Skeletal muscle satellite cell (primary cell): ENCODE measurements around the gene ALDH16A1.
A peak's percentile ranks its signal among the peaks of the same experiment; 100 is the strongest.

ENCODE experiments used
- H3K27me3 ChIP-seq: 2 replicates; pipeline ENCODE4 v1.7.0; 2013; ENCODE audit warnings: low read length; ENCODE audit not compliant: control insufficient read depth, insufficient read depth
- H3K36me3 ChIP-seq: 2 replicates; pipeline ENCODE4 v1.7.0; 2013; ENCODE audit warnings: mild to moderate bottlenecking, control low read depth, low read length; ENCODE audit not compliant: insufficient read depth
- H3K4me1 ChIP-seq: 2 replicates; pipeline ENCODE4 v1.7.0; 2013; ENCODE audit warnings: low read length; ENCODE audit not compliant: control insufficient read depth, insufficient read depth
- H3K4me2 ChIP-seq: 2 replicates; pipeline ENCODE4 v1.7.0; 2013; ENCODE audit warnings: mild to moderate bottlenecking, low read length
- H3K4me3 ChIP-seq: 2 replicates; pipeline ENCODE4 v1.7.0; 2013; ENCODE audit warnings: low read length
- H3K9ac ChIP-seq: 2 replicates; pipeline ENCODE4 v1.7.0; 2013; ENCODE audit warnings: mild to moderate bottlenecking, low read depth, low read length, moderate library complexity
- H3K9me3 ChIP-seq: replicated peaks from 2 replicates; pipeline ENCODE4 v1.7.0; 2013; ENCODE audit warnings: mild to moderate bottlenecking, control low read depth, low read length

Gene ALDH16A1

GRCh38 chr19:49487277-49488045 is 34.4 kb downstream of the ALDH16A1 start, which contains the start of gene RPL13A:
RPL13A (plus strand) TSS chr19:49487608; CDS start chr19:49487630, 22 bp downstream.
- Histone ChIP-seq H3K27me3 (no peaks in the 10 kb centered on the region), H3K9me3 (no peaks in the 10 kb centered on the region), H3K4me2 (peak within 1 kb of the TSS; percentile 93), H3K4me3 (peak within 1 kb of the TSS; percentile 99), H3K9ac (peak within 1 kb of the TSS; percentile 100), H3K4me1 (peaks cover 13% of the 10 kb centered on the region), H3K36me3 (peaks cover 46% of the 10 kb centered on the region)

- Histone ChIP-seq H3K4me1 (peaks cover 13% of the 10 kb centered on the region), H3K9ac (peak overlapping the region; percentile 100), H3K27me3 (no peaks in the 10 kb centered on the region), H3K9me3 (no peaks in the 10 kb centered on the region), H3K4me2 (peak overlapping the region; percentile 93), H3K4me3 (peak overlapping the region; percentile 99), H3K36me3 (peaks cover 54% of the 10 kb centered on the region)
Measured at GRCh38 chr19:49488046-49488862, 35.2 kb downstream of the ALDH16A1 start.

GRCh38 chr19:49488863-49489537 is 36.0 kb downstream of the ALDH16A1 start:
- Histone ChIP-seq H3K4me1 (peaks cover 13% of the 10 kb centered on the region), H3K9ac (peak overlapping the region; percentile 100), H3K4me2 (peak overlapping the region; percentile 93), H3K4me3 (peak overlapping the region; percentile 99), H3K9me3 (no peaks in the 10 kb centered on the region), H3K27me3 (no peaks in the 10 kb centered on the region), H3K36me3 (peaks cover 54% of the 10 kb centered on the region)

GRCh38 chr19:49489601-49490167 is 36.7 kb downstream of the ALDH16A1 start:
- no peaks in the 10 kb centered on the region for H3K9me3 ChIP-seq
- H3K4me1 ChIP-seq: peaks cover 13% of the 10 kb centered on the region
- peak overlapping the region; percentile 93 for H3K4me2 ChIP-seq
- H3K27me3 ChIP-seq: no peaks in the 10 kb centered on the region
- peak overlapping the region; percentile 99 for H3K4me3 ChIP-seq
- peaks cover 54% of the 10 kb centered on the region for H3K36me3 ChIP-seq
- peak overlapping the region; percentile 100 for H3K9ac ChIP-seq

GRCh38 chr19:49490287-49491029 is 37.4 kb downstream of the ALDH16A1 start:
- no peaks in the 10 kb centered on the region for H3K27me3 ChIP-seq
- H3K4me1 ChIP-seq: peaks cover 14% of the 10 kb centered on the region
- H3K36me3 ChIP-seq: peaks cover 54% of the 10 kb centered on the region
- H3K4me2 ChIP-seq: peak overlapping the region; percentile 93
- peak overlapping the region; percentile 100 for H3K9ac ChIP-seq
- H3K4me3 ChIP-seq: peak overlapping the region; percentile 99
- no peaks in the 10 kb centered on the region for H3K9me3 ChIP-seq

GRCh38 chr19:49491030-49491803 is 38.2 kb downstream of the ALDH16A1 start:
- Histone ChIP-seq H3K36me3 (peaks cover 54% of the 10 kb centered on the region), H3K4me3 (no peak overlapping the region), H3K27me3 (no peaks in the 10 kb centered on the region), H3K9me3 (no peaks in the 10 kb centered on the region), H3K9ac (peak overlapping the region; percentile 100), H3K4me1 (peaks cover 17% of the 10 kb centered on the region), H3K4me2 (peak overlapping the region; percentile 93)

GRCh38 chr19:49491804-49492572 is 39.0 kb downstream of the ALDH16A1 start:
- no peak overlapping the region for H3K4me3 ChIP-seq
- no peak overlapping the region for H3K9ac ChIP-seq
- no peak overlapping the region for H3K4me2 ChIP-seq
- H3K36me3 ChIP-seq: peaks cover 54% of the 10 kb centered on the region
- H3K4me1 ChIP-seq: peaks cover 17% of the 10 kb centered on the region
- H3K27me3 ChIP-seq: no peaks in the 10 kb centered on the region
- H3K9me3 ChIP-seq: no peaks in the 10 kb centered on the region

GRCh38 chr19:49492573-49493405 is 39.8 kb downstream of the ALDH16A1 start:
- Histone ChIP-seq H3K27me3 (no peaks in the 10 kb centered on the region), H3K4me2 (no peak overlapping the region), H3K36me3 (peaks cover 62% of the 10 kb centered on the region), H3K9ac (no peak overlapping the region), H3K4me1 (peaks cover 22% of the 10 kb centered on the region), H3K4me3 (no peak overlapping the region), H3K9me3 (no peaks in the 10 kb centered on the region)

GRCh38 chr19:49496574-49497008 is 43.6 kb downstream of the ALDH16A1 start:
- Histone ChIP-seq H3K27me3 (no peaks in the 10 kb centered on the region), H3K9ac (peak overlapping the region; percentile 100), H3K4me3 (peak overlapping the region; percentile 77), H3K36me3 (peaks cover 50% of the 10 kb centered on the region), H3K9me3 (no peaks in the 10 kb centered on the region), H3K4me1 (peaks cover 19% of the 10 kb centered on the region), H3K4me2 (peak overlapping the region; percentile 92)
